Keratinocyte (primary cell): ENCODE results near the gene MRPL27. TPM values are rescaled to one million over a fixed set of nuclear protein-coding genes. Genes with fewer than 3 reads are reported as not detected.

ENCODE experiments used
- DNase-seq: peaks from one replicate; pipeline ENCODE4 v3.0.0-alpha.2; 2011; ENCODE audit warnings: low read depth, missing footprints, low spot score
- FAIRE-seq: peaks from 2 replicates; lab custom pipeline; 2011; peaks lifted over from hg19 to GRCh38; lab: Jason Lieb, UNC
- H2AFZ ChIP-seq: 2 replicates; pipeline ENCODE4 v1.6.0; 2012; ENCODE audit warnings: low read length, control low read depth, inconsistent platforms; ENCODE audit not compliant: control insufficient read depth
- H3K27ac ChIP-seq: 2 replicates; pipeline ENCODE4 v1.5.1; 2011; ENCODE audit warnings: low read length; ENCODE audit not compliant: control insufficient read depth, insufficient read depth
- H3K27me3 ChIP-seq: 3 replicates; pipeline ENCODE4 v1.6.0; 2011; ENCODE audit warnings: low read length; ENCODE audit not compliant: control insufficient read depth, insufficient read depth; ENCODE audit errors: extremely low read depth
- H3K36me3 ChIP-seq, 2 experiments: 2 replicates in 1 of 2; 3 replicates in 1 of 2; pipeline ENCODE4 v1.5.1; 2011; ENCODE audit warnings: low read length in 2 of 2, mild to moderate bottlenecking in 1 of 2; ENCODE audit not compliant: control insufficient read depth in 2 of 2, insufficient read depth in 2 of 2; ENCODE audit errors: extremely low read depth in 1 of 2
- H3K4me1 ChIP-seq: 3 replicates; pipeline ENCODE4 v1.5.1; 2011; ENCODE audit warnings: low read length; ENCODE audit not compliant: control insufficient read depth, insufficient read depth; ENCODE audit errors: extremely low read depth
- H3K4me2 ChIP-seq: 3 replicates; pipeline ENCODE4 v1.6.0; 2011; ENCODE audit warnings: low read depth, low read length; ENCODE audit not compliant: control insufficient read depth, insufficient read depth; ENCODE audit errors: extremely low read depth
- H3K4me3 ChIP-seq, 3 experiments: fragments of 200-600 bp in 1 of 3; sonication (generic) in 1 of 3; 2 replicates in 2 of 3; 3 replicates in 1 of 3; pipeline ENCODE4 v1.5.1; 2011 to 2016; ENCODE audit warnings: low read length in 3 of 3, mild to moderate bottlenecking in 3 of 3, control low read depth in 2 of 3, inconsistent platforms in 1 of 3, low read depth in 1 of 3, mixed read lengths in 1 of 3, mixed run types in 1 of 3, moderate library complexity in 1 of 3; ENCODE audit not compliant: control insufficient read depth in 2 of 3, insufficient read depth in 2 of 3; ENCODE audit errors: extremely low read depth in 1 of 3
- H3K79me2 ChIP-seq: 2 replicates; pipeline ENCODE4 v1.6.0; 2012; ENCODE audit warnings: low read length; ENCODE audit not compliant: control insufficient read depth, insufficient read depth
- H3K9ac ChIP-seq: 3 replicates; pipeline ENCODE4 v1.6.0; 2011; ENCODE audit warnings: low read length; ENCODE audit not compliant: control insufficient read depth, insufficient read depth; ENCODE audit errors: extremely low read depth
- H3K9me1 ChIP-seq: 3 replicates; pipeline ENCODE4 v1.6.0; 2011; ENCODE audit warnings: low read length; ENCODE audit not compliant: control insufficient read depth, insufficient read depth; ENCODE audit errors: extremely low read depth
- H3K9me3 ChIP-seq: 2 replicates; pipeline ENCODE4 v1.5.1; 2012; ENCODE audit warnings: low read depth, low read length; ENCODE audit not compliant: control insufficient read depth
- H4K20me1 ChIP-seq: 3 replicates; pipeline ENCODE4 v1.6.0; 2011; ENCODE audit warnings: low read length; ENCODE audit not compliant: control insufficient read depth, insufficient read depth; ENCODE audit errors: extremely low read depth
- CTCF ChIP-seq, 3 experiments: IDR thresholded peaks in 1 of 3; conservative IDR thresholded peaks in 1 of 3; optimal IDR thresholded peaks in 1 of 3; 2 replicates in 2 of 3; 3 replicates in 1 of 3; pipeline versions ENCODE3 to v1.5.1; 2011; ENCODE audit warnings: low read length in 3 of 3, mild to moderate bottlenecking in 3 of 3, moderate library complexity in 2 of 3, control low read depth in 1 of 3, inconsistent platforms in 1 of 3; ENCODE audit not compliant: insufficient read depth in 2 of 3; ENCODE audit errors: extremely low read depth in 1 of 3
- EZH2 ChIP-seq: IDR thresholded peaks from one replicate; pipeline ENCODE4 v1.6.1; 2012; ENCODE audit warnings: inconsistent platforms, mild to moderate bottlenecking, low read length, moderate library complexity
- dilution Hi-C: fragments of 300-500 bp; cut with MboI; formaldehyde crosslinking; loops from one replicate; pipeline ENCODE4 v1.7.0; 2020; ENCODE audit warnings: low sequenced_read_pairs; ENCODE audit not compliant: extremely low pct_ligation_motif_present
- polyA plus RNA-seq, 5 experiments: library from polyadenylated mRNA; depleted of rRNA in 3 of 5; stranded (reverse) in 3 of 5; stranded (forward) in 1 of 5; unstranded in 1 of 5; fragments of >200 nt; gene quantifications; 1 replicate in 1 of 5; 2 replicates in 3 of 5; 3 replicates in 1 of 5; pipeline versions ENCODE4 v1.2.1 to v1.2.3, GENCODE V29; 2011 to 2012; ENCODE audit warnings: missing spikeins in 2 of 5, low read depth in 1 of 5, low replicate concordance in 1 of 5

The MRPL27 gene
- polyA plus RNA-seq, 1 donor (not counting 4 experiments of a cell fraction or from before 2014, with no cell fraction given) = 123 TPM

- TF ChIP-seq CTCF (optimal IDR thresholded peaks at IDR 0.05 in 1 of 3, IDR thresholded peaks at IDR 0.05 in 1 of 3, conservative IDR thresholded peaks at IDR 0.05 in 1 of 3; ENCODE audit: extremely low read depth in 1 of 3, insufficient read depth in 2 of 3, low read length in 3 of 3) = no peak
- no peak for TF ChIP-seq EZH2
- no peak for FAIRE-seq
- Histone ChIP-seq H3K4me3 (no peak overlapping the region), H3K27me3 (no peaks in the 10 kb centered on the region), H3K79me2 (no peaks in the 10 kb centered on the region), H3K4me1 (peaks cover 4% of the 10 kb centered on the region), H3K9me1 (no peaks in the 10 kb centered on the region), H3K9me3 (no peaks in the 10 kb centered on the region), H2AFZ (no peak overlapping the region), H3K9ac (no peak overlapping the region), H3K36me3 (no peaks in the 10 kb centered on the region), H3K27ac (no peak overlapping the region), H4K20me1 (no peaks in the 10 kb centered on the region), H3K4me2 (no peak overlapping the region)
- DNase-seq = no peak
- dilution Hi-C loops = no loop called here
Measured at GRCh38 chr17:50325906-50326305, 47.1 kb downstream of the MRPL27 start.

DNA sequence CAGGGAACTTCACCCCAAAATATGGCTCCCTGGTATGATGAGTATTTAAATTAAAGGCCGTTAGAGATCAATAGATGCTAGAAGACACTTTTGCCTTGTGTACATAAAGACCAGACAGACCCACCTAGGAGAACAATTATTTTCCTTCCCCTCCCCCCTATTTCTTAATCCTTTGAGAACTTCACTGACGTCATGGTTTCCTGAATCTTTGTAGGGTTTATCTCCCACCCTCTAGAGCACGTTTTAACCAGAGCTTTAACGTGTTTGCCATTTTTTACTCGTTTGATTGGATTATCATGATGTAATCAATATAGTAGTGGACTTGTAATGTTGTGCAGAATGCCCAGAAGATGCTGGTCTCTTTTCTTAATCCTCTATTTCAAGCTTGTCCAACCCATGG, 49.9 kb downstream of the MRPL27 start:
- no peak for TF ChIP-seq CTCF (optimal IDR thresholded peaks at IDR 0.05 in 1 of 3, IDR thresholded peaks at IDR 0.05 in 1 of 3, conservative IDR thresholded peaks at IDR 0.05 in 1 of 3; ENCODE audit: extremely low read depth in 1 of 3, insufficient read depth in 2 of 3, low read length in 3 of 3)
- TF ChIP-seq EZH2 = no peak
- no peak overlapping the region for H3K4me3 ChIP-seq
- no peaks in the 10 kb centered on the region for H4K20me1 ChIP-seq
- DNase-seq (no peak), FAIRE-seq (no peak)
- H3K4me1 ChIP-seq = peaks cover 20% of the 10 kb centered on the region
- no peaks in the 10 kb centered on the region for H3K27me3 ChIP-seq
- no peak overlapping the region for H3K27ac ChIP-seq
- dilution Hi-C loops = no loop called here
- H3K9ac ChIP-seq = no peak overlapping the region
- H3K79me2 ChIP-seq = no peaks in the 10 kb centered on the region
- H2AFZ ChIP-seq = no peak overlapping the region
- H3K4me2 ChIP-seq = no peak overlapping the region
- peaks cover 3% of the 10 kb centered on the region for H3K9me1 ChIP-seq
- no peaks in the 10 kb centered on the region for H3K36me3 ChIP-seq
- no peaks in the 10 kb centered on the region for H3K9me3 ChIP-seq
